ENCODE data around the gene ILDR1.
"Not testable (repeated sequence)": the region's sequence is repeated elsewhere in the genome, so short reads cannot be mapped to it uniquely, and the experiment has no call there.

Gene ILDR1
- 0 reads per million in 2 experiments for total RNA-seq

DNA sequence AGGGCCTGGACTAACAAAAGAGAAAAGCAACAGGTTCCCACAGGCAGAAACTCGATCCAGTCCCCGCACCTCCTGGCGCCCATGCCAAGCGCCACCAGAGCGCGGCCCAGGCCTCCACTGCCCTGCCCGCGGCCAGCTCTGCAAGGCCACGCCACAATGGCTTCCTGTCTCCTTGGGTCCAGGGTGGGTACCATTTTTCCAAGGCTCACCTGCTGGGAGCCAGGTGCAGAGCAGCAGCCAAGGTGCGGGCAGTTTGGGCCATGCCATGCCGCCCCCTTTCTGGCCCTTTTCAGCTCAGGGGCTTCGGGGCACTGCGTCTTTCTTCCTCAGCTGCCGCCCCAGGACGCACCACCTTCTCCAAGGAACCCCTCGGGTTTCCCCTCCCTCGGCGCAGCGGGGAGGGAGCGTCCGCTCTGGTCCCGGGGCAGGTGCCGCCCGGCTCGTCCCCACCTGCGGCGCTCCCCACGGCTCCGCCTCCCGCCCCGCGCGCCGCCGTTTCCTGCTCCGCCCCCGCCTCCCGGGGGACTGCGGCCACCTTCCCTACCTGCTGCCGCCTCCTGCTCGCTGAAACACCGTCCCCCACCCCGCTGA lies at the start of gene ILDR1:
ILDR1 (minus strand) TSS at position 437 of the 591 bp plus-strand sequence; CDS start at position 267, 170 bp downstream.
- no peak for DNase-seq (ENCODE audit: low read depth)

DNA sequence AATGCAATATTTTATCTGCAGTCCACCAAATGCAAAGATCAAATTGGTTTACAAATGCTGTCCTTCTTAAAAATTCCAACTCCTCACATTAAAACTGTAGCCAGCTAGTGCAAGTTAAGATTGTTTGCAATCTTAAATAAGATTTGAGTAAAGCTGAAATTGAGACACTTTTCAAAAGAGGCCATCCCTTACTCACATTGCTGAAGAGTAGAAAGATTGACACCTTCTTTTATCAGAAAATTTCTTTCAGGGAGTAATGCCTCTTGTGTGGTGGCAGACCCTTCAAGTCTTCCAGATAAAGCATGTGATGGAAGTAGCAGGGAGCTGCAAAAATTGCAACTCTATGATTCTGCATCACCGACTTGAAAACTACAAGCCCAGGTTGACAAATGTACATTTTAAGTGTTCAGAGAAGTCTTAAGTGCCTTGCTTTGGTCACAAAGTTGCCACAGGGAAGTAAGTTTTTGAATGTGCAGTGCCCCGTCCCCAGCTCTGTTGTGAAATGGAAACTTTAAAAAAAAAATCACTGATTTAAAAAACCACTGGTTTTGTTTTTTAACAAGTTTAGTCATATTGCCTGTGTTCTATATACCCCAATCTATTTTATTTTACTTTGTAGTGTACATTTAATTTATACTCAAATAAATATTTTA lies 45.7 kb upstream of the ILDR1 start:
- no peak for DNase-seq (ENCODE audit: low read depth)

- DNase-seq (ENCODE audit: low read depth) = no peak
These were observed 45.1 kb upstream of the ILDR1 start for GRCh38 chr3:122067214-122067550.

- no peak for DNase-seq (ENCODE audit: low read depth)
These were observed 44.5 kb upstream of the ILDR1 start for GRCh38 chr3:122066331-122067213.

DNA sequence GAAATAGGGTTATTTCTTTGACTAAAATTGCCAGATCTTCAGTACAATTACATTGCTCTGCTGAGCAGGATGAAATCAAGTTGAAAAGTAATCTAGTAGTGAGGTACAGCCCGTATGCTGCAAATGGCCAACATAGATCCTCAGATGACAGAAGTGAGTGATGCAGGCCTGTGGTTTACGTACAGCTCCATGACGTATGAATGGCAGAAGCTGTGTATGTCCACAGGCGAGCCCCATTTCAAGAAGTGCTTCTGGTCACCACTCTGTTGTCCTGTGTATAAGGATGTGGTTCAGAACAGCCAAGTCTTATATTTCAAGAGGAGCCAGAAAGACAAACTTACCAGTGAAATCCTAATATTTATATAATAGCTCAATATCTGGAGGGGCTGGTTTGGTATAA lies 42.3 kb upstream of the ILDR1 start:
- DNase-seq (ENCODE audit: low read depth) = no peak

DNA sequence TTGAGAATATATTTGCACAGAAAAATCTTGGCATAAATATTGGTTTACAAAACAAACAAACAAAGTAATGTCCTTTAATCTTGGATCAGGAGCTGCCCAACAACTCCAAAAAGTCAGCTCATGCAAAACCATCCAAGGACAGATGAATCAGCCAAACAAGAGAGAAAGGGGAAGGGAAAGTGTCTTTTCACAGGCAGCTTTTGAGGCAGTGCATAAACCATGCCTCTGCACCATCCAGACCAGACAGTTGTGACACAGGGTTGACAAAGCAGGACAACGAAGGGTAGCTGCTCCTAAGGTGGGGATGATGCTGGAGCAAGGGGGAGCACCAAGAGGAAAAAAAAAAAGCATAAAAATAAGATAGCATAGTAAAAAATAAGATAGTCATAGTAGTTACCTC lies 41.9 kb upstream of the ILDR1 start:
- no peak for DNase-seq (ENCODE audit: low read depth)

GRCh38 chr3:122060040-122060698 lies 38.1 kb upstream of the ILDR1 start:
- no peak for DNase-seq (ENCODE audit: low read depth)

- no peak for DNase-seq (ENCODE audit: low read depth)
These were observed 36.2 kb upstream of the ILDR1 start for GRCh38 chr3:122058294-122058693.

GRCh38 chr3:122057671-122058070 lies 35.6 kb upstream of the ILDR1 start:
- DNase-seq (ENCODE audit: low read depth) = no peak

DNA sequence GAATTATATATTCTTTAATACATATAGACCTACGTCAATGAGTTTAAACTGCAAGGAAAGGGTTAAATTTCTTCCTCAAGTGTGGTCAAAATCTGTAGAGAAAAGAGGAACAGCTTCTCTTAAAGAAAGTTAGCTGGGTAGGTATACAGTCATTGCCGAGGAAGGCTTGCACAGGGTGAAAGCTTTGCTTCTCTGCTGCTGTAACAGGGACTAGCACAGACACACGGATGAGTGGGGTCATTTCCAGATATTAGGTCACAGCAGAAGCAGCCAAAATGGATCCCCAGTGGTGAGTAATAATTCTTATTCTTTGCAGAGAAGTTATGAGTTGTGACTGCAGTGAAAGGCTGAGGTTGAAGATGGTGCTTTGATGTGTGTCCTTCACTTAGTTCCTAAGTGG lies 33.2 kb upstream of the ILDR1 start, which contains the start of gene CD86:
CD86 (plus strand) TSS at position 148 of the 400 bp plus-strand sequence; CDS start at position 276, 128 bp downstream.
- no peak for DNase-seq (ENCODE audit: low read depth)

DNA sequence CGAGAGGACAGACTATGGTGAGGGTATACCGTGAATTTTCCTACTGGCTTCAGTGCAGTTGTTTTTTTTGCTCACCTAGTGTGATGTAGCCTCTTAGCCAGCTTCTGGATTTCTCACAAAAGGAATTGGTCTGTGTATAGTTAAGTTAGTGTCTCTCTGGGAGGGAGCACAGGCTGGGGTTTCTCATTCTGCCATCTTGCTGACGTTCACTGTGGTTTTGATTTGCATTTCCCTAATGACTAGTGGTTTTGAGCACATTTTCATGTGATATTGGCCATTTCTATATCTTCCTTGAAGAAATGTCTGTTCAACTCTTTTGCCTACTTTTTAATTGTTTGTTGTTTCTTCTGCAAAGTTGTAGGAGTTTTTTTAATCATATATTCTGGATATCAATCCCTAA lies 30.9 kb upstream of the ILDR1 start:
- no peak for DNase-seq (ENCODE audit: low read depth)

DNA sequence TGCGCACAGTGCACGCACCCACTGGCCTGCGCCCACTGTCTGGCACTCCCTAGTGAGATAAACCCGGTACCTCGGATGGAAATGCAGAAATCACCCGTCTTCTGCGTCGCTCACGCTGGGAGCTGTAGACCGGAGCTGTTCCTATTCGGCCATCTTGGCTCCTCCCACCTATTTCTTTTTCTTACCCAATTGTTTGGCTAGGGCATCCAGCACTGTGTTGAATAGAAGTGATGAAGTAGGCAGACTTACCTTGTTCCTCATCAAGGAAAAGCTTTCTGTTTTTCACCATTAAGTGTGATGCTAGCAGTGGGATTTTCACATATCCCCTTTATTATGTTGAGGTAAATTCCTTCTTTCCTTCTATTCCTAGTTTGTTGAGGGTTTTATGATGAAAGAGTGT lies 25.7 kb upstream of the ILDR1 start:
- not testable (repeated sequence) for DNase-seq (ENCODE audit: low read depth)

GRCh38 chr3:122047296-122047695 lies 25.2 kb upstream of the ILDR1 start:
- not testable (repeated sequence) for DNase-seq (ENCODE audit: low read depth)

DNA sequence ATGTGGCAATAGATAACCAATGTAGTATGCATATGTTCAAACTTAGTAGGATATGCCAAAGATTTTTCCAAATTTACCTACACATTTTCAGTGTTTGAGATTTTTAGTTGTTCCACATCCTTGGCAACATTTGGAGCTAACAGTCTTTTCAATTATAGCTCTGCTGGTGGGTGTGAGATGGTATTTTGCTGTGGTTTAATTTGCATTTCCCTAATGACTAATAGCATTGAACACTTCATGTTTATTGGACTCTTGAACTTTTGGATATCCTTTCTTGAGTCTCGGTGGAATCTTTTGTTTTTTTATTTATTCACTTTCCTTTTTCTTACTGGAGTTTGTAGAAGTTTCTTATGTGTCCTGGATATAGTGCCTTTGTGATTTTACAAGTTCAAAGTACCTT lies 11.0 kb upstream of the ILDR1 start:
- no peak for DNase-seq (ENCODE audit: low read depth)

- DNase-seq (ENCODE audit: low read depth) = no peak
These were observed 10.5 kb upstream of the ILDR1 start for GRCh38 chr3:122032531-122032930.

GRCh38 chr3:122031123-122031468 lies 9.0 kb upstream of the ILDR1 start:
- DNase-seq (ENCODE audit: low read depth) = no peak

- no peak for DNase-seq (ENCODE audit: low read depth)
These were observed 8.5 kb upstream of the ILDR1 start for GRCh38 chr3:122030381-122031122.

- no peak for DNase-seq (ENCODE audit: low read depth)
These were observed 3.2 kb upstream of the ILDR1 start for GRCh38 chr3:122025296-122025695.

GRCh38 chr3:122024800-122025199 lies 2.8 kb upstream of the ILDR1 start:
- no peak for DNase-seq (ENCODE audit: low read depth)

DNA sequence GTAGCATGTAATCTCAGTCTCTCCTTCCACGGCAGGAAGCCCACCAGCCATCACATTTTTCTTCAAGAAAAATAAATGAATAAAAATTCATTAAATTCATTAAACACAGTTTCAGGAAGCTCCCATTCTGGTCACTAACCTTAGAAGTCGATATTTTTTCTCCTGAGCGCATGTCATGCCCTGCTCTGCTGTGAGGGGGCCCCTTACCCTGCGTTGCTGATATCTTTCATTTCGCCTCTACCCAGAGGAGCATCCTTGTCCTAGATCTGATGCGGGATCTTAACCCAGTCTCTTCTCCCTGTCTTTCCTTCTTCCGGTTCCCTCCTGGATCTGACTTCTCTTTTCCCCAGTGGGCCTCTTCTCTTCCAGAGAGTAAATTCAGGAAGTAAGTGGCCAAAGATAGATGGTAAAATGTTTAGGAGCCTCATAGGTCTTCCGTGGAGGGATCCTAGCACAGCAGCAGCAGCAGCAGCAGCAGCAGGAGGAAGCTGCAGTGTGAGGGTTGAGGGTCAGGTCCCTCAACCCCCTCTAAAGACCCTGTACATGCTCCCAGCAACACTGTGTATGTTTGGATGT lies 1.4 kb upstream of the ILDR1 start:
- DNase-seq (ENCODE audit: low read depth) = no peak

DNA sequence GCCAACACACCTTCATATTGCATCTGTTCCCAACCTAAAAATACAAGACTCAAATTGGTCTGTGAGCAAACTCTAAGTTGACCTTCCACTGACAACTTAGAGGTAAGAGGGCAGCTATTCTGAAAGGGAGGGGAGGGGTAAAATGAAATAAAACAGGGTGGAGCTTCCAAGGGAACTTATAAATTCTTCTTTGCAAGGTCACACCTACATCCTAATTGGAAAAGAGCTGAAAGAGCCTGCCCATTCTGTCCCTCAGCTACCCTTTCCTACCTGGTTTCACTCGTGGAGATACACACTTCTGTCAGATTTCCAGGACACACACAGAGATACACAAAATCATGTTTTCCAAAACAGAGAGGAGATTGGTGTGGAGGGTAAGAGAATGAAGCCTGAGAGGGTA lies 1.0 kb downstream of the ILDR1 start:
- DNase-seq (ENCODE audit: low read depth) = no peak

Measured in T follicular helper cell (primary cell).